ENCODE measurements around the gene CATSPERD. TPM values are rescaled to one million over a fixed set of nuclear protein-coding genes. Genes with fewer than 3 reads are reported as not detected.
A peak's percentile ranks its signal among the peaks of the same experiment; 100 is the strongest.

Gene CATSPERD
- total and polyA plus RNA-seq, 9 of the 15 experiments (the other 6 are each of a cell fraction or from before 2014, with no cell fraction given): not detected

DNA sequence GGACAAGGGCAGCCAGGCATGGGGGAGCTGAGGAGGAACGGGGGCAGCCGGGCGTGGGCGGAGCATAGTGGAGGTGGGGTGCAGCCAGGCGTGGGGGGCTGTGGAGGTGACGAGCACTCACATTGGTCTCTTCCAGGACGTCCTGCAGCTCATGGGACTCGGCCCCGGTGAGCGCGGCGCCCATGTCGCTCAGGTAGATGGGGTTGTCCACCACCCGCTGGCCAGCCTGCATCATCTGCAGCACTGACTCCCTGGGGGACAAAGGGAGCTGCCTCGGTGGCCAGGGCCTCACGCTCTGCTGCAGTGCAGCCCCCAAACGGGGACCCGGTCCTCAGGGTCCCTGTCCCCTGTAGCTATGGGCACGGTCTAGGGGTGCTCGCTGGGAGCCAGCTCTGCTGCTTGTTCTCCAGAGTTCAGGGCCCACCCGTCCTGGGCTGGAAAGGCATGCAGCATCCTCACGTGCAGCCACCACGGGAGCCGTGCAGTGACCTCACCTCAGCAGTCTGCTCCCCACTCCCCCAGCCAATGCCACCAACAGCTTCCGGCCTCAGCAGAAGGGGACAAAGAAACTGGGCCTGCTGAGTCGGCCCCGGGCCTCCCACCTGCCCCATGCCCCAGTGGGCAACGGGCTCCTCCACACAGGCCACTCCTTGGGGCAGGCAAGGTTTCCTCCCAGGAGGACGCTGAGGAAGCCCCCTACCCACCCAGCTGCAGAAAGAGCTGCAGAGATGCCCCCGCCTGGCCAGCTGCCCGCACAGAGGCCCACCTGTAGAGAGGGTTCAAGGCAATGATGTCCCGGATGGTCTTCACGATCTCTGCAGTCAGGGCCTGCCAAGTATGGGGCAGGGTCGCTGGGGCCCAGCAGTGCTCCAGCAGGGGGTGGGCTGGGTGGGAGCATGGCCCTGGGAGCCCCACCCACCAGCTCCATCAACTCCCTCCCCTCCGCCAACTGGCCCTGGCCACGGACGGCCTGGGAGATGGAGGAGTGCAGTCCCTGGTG lies 12.6 kb upstream of the CATSPERD start:
- ChIA-PET POLR2A (interaction anchor here (0.6 to 4.7 kb wide), 13 partner anchors 8 to 214 kb away, joined by 3 to 34 read pairs (median 5); partner anchors contain the start of genes CATSPERD, LONP1 and RPL36), CTCF (ENCODE audit: low intra/inter-chr PET ratio) (no interaction called here)
- H3K9me1 ChIP-seq (ENCODE audit: control insufficient read depth, insufficient read depth, low read length): peaks cover 5% of the 10 kb centered on the region
- peak overlapping the region in 1 of 2 experiments; percentile 7; a peak in 1 of 4 replicates for H3K9ac ChIP-seq (ENCODE audit: insufficient read depth in 1 of 2, low read depth in 2 of 2, low read length in 2 of 2)
- DNase-seq (ENCODE audit: extremely low read depth in 1 of 4, low spot score in 3 of 4) (peak in 2 of 4 experiments; percentile 29 to 38), ATAC-seq (peak; percentile 9), FAIRE-seq (no peak)
- H3K4me1 ChIP-seq (replicated peaks in 1 of 2; ENCODE audit: control insufficient read depth in 2 of 2, insufficient read depth in 2 of 2, low read length in 2 of 2): peaks cover 0 to 28% of the 10 kb centered on the region in 2 experiments; a peak in 2 of 5 replicates
- WGBS (ENCODE audit: insufficient coverage, low coverage, missing lambda C conversion rate): 94% methylated on average over 30 of the region's 37 CpGs
- no peak overlapping the region for H3K4me2 ChIP-seq (ENCODE audit: insufficient read depth, low read length)
- 0 out of 2 replicates have a peak, but pooled peaks cover 4% of the 10 kb centered on the region for H4K20me1 ChIP-seq (replicated peaks; ENCODE audit: control insufficient read depth, insufficient read depth, low read length)
- no TSS peak for BruUV-seq (replicated peaks)
- H2AFZ ChIP-seq (ENCODE audit: low read depth, low read length): no peak overlapping the region
- in situ Hi-C loops (cut with MboI) (no loop called here), intact Hi-C loops (cut with micrococcal nuclease) (no loop called here)
- peaks cover 15% of the 10 kb centered on the region for H3K79me2 ChIP-seq (ENCODE audit: control insufficient read depth, insufficient read depth, low read length)
- H3K36me3 ChIP-seq (ENCODE audit: control insufficient read depth, insufficient read depth, low read length): peaks cover 93% of the 10 kb centered on the region; the same call in 2 of the 3 replicates
- no peak overlapping the region for H3K27ac ChIP-seq (ENCODE audit: extremely low read depth, low read depth, low read length)
- H3K4me3 ChIP-seq: no peak overlapping the region
- H3K27me3 ChIP-seq (ENCODE audit: control insufficient read depth in 2 of 2, insufficient read depth in 2 of 2, low read length in 2 of 2): no peaks in the 10 kb centered on the region
- H3K9me3 ChIP-seq (replicated peaks; ENCODE audit: control insufficient read depth, insufficient read depth, low read depth, low read length): no peaks in the 10 kb centered on the region
- TF ChIP-seq POLR2AphosphoS2 (IDR thresholded peaks at IDR 0.05; ENCODE audit: low read length) (peak; percentile 65; the same call in 1 of the 2 replicates), POLR2A (conservative IDR thresholded peaks at IDR 0.05) (0 out of 2 replicates have a peak, but pooled peaks have one; percentile 19), GTF2F1 (IDR thresholded peaks at IDR 0.05; ENCODE audit: low read depth, low read length) (no peak), ILK (tag; IDR thresholded peaks at IDR 0.05; ENCODE audit: borderline replicate concordance, low read depth) (no peak), RBM22 (IDR thresholded peaks at IDR 0.05; ENCODE audit: low read depth, low read length, poor library complexity, severe bottlenecking) (no peak), SFPQ (IDR thresholded peaks at IDR 0.05; ENCODE audit: low read depth, low read length) (no peak), RBFOX2 (IDR thresholded peaks at IDR 0.05; ENCODE audit: low read depth, low read length) (peak; percentile 71), TFAP4 (CRISPR knock-in tag; IDR thresholded peaks at IDR 0.05; ENCODE audit: borderline replicate concordance) (no peak), MIER1 (IDR thresholded peaks at IDR 0.05; ENCODE audit: low read depth) (no peak), POLR2G (IDR thresholded peaks at IDR 0.05; ENCODE audit: low read depth, low read length) (peak; percentile 68), ZNF507 (tag; conservative IDR thresholded peaks at IDR 0.05) (no peak), RFX5 (IDR thresholded peaks at IDR 0.05; ENCODE audit: low read depth, low read length) (no peak), MTA3 (IDR thresholded peaks at IDR 0.05; ENCODE audit: borderline replicate concordance) (no peak)
- TF ChIP-seq, protein P1, sequence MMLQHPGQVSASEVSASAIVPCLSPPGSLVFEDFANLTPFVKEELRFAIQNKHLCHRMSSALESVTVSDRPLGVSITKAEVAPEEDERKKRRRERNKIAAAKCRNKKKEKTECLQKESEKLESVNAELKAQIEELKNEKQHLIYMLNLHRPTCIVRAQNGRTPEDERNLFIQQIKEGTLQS (IDR thresholded peaks at IDR 0.05): no peak
- TF ChIP-seq, protein P1 (CRISPR knock-in tag; conservative IDR thresholded peaks at IDR 0.05): no peak
- TF ChIP-seq, protein P2, sequence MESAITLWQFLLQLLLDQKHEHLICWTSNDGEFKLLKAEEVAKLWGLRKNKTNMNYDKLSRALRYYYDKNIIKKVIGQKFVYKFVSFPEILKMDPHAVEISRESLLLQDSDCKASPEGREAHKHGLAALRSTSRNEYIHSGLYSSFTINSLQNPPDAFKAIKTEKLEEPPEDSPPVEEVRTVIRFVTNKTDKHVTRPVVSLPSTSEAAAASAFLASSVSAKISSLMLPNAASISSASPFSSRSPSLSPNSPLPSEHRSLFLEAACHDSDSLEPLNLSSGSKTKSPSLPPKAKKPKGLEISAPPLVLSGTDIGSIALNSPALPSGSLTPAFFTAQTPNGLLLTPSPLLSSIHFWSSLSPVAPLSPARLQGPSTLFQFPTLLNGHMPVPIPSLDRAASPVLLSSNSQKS (CRISPR knock-in tag; IDR thresholded peaks at IDR 0.05): no peak

Measured in K562 (cell line).